ENCODE results near the gene BLM. TPM values are rescaled to one million over a fixed set of nuclear protein-coding genes. Genes with fewer than 3 reads are reported as not detected.

Gene BLM
- total RNA-seq, 1 donor from 2014 or later, result 11.5 TPM

DNA sequence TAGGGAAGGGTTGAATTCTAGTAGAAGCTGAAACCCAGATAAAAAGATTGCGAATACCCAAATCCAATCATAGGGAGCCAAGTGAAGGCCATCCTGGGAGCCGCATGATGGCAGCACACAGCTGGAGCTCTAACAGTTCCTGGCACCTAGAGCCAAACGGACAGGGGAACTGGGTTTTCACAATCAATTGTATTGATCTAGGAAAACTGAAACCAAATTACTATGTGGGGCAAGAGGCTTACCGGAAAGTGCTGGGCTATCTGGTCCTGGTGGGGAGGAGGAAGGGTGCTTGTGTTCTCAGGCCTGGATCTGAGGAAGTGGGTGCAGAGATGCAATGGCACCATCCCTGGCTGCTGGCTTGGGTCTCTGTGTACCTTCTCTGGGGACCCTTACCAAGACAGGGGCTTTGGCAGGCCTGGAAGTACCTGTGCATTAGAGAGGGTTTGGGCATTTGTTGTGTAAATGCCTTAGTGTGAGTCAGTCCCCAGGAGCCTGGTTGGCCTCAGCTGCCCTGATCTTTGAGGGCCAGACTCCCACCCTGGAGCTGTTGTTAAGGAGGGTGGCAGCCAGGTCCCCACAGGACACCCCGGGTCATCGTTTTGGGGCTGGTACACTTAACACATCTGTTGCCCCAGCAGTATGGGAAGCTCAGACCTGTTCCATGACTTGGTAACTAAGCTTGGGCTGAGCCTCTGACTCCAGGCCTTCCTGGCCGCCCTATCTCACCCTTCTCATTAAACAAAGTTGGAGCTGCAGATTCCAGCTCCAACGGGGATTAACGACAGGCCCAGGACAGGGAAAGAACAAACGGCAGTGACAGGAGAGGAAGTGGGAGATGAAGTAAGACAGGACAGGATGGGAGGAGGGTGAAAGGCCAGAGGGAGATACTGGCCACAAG is 142.3 kb downstream of the BLM start:
- TF ChIP-seq CTCF (IDR thresholded peaks at IDR 0.05; ENCODE audit: unreplicated experiment), result no peak
- H3K4me3 Mint-ChIP-seq (ENCODE audit: unreplicated experiment), result no peak overlapping the region
- H3K4me1 Mint-ChIP-seq (ENCODE audit: unreplicated experiment), result peaks cover 20% of the 10 kb centered on the region
- H3K27me3 Mint-ChIP-seq (ENCODE audit: unreplicated experiment), result peaks cover 11% of the 10 kb centered on the region
- DNase-seq (ENCODE audit: low spot score), result no peak
- H3K36me3 Mint-ChIP-seq (ENCODE audit: low read depth, unreplicated experiment), result no peaks in the 10 kb centered on the region
- H3K27ac Mint-ChIP-seq (ENCODE audit: unreplicated experiment), result no peak overlapping the region
- no peaks in the 10 kb centered on the region for H3K9me3 Mint-ChIP-seq (ENCODE audit: unreplicated experiment)

DNA sequence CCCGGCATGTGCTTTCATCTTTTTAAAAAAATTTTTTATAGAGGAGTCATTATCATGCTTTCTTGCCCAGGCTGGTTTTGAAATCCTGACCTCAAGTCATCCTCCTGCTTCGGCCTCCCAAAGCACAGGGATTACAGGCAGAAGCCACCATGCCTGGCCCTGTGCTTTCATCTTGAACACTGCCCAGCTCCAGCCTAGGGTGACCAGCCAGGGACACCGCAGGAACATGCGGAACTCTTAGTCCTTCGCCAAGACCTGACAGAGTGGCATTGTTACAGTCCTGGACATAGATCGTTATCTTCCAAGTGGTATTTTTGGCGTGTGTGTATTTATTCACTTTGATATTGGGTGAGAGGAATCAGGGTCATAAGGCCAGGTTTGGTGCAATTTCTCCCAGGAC is 143.3 kb downstream of the BLM start:
- peaks cover 20% of the 10 kb centered on the region for H3K4me1 Mint-ChIP-seq (ENCODE audit: unreplicated experiment)
- no peaks in the 10 kb centered on the region for H3K36me3 Mint-ChIP-seq (ENCODE audit: low read depth, unreplicated experiment)
- H3K27me3 Mint-ChIP-seq (ENCODE audit: unreplicated experiment), result peaks cover 11% of the 10 kb centered on the region
- H3K27ac Mint-ChIP-seq (ENCODE audit: unreplicated experiment), result no peak overlapping the region
- no peak overlapping the region for H3K4me3 Mint-ChIP-seq (ENCODE audit: unreplicated experiment)
- no peaks in the 10 kb centered on the region for H3K9me3 Mint-ChIP-seq (ENCODE audit: unreplicated experiment)
- DNase-seq (ENCODE audit: low spot score), result no peak
- TF ChIP-seq CTCF (IDR thresholded peaks at IDR 0.05; ENCODE audit: unreplicated experiment), result no peak

GRCh38 chr15:90860942-90861675 is 144.0 kb downstream of the BLM start:
- no peak overlapping the region for H3K27ac Mint-ChIP-seq (ENCODE audit: unreplicated experiment)
- no peaks in the 10 kb centered on the region for H3K9me3 Mint-ChIP-seq (ENCODE audit: unreplicated experiment)
- peaks cover 20% of the 10 kb centered on the region for H3K4me1 Mint-ChIP-seq (ENCODE audit: unreplicated experiment)
- no peak for DNase-seq (ENCODE audit: low spot score)
- H3K36me3 Mint-ChIP-seq (ENCODE audit: low read depth, unreplicated experiment), result no peaks in the 10 kb centered on the region
- TF ChIP-seq CTCF (IDR thresholded peaks at IDR 0.05; ENCODE audit: unreplicated experiment), result no peak
- no peak overlapping the region for H3K4me3 Mint-ChIP-seq (ENCODE audit: unreplicated experiment)
- peaks cover 15% of the 10 kb centered on the region for H3K27me3 Mint-ChIP-seq (ENCODE audit: unreplicated experiment)

DNA sequence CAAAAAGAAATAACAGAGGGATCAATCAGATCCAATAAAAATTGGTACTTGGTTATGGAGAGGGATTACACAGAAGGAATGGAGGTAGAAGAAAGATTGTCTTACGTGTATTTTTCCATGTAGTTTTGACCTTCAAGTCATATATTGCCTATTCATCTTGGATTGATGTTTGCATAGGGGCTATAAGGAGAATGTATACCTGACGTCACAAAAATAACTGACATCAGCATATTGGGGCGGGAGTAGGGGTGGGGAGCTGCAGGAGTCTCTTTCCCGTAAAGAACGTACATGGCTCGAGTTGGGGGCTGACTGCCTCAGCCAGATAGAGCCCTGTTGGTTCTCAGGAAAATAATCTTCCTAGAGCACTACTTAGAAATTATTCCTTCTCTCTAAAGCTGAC is 145.3 kb downstream of the BLM start:
- no peaks in the 10 kb centered on the region for H3K36me3 Mint-ChIP-seq (ENCODE audit: low read depth, unreplicated experiment)
- no peak overlapping the region for H3K27ac Mint-ChIP-seq (ENCODE audit: unreplicated experiment)
- peak overlapping the region; percentile 22 for H3K4me3 Mint-ChIP-seq (ENCODE audit: unreplicated experiment)
- H3K9me3 Mint-ChIP-seq (ENCODE audit: unreplicated experiment), result no peaks in the 10 kb centered on the region
- peaks cover 13% of the 10 kb centered on the region for H3K27me3 Mint-ChIP-seq (ENCODE audit: unreplicated experiment)
- H3K4me1 Mint-ChIP-seq (ENCODE audit: unreplicated experiment), result peaks cover 16% of the 10 kb centered on the region
- TF ChIP-seq CTCF (IDR thresholded peaks at IDR 0.05; ENCODE audit: unreplicated experiment), result no peak
- no peak for DNase-seq (ENCODE audit: low spot score)
